ENCODE results near the gene HMGCLL1.

DNA sequence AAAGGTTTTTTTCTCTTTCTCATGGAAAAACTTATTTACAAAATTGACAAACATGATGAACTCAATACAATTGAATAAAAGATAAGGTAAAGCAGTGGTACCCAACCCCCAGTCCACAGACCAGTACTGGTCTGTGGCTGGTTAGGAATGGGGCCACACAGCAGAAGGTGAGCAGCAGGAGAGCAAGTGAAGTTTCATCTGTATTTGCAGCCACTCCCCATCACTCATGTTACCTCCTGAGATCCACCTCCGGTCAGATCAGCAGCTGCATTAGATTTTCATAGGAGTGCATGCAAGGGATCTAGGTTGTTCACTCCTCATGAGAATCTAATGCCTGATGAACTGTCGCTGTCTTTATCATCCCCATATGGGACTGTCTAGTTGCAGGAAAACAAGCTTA lies 47.5 kb downstream of the HMGCLL1 start:
- TF ChIP-seq CTCF (IDR thresholded peaks at IDR 0.05; ENCODE audit: poor library complexity) (no peak), EZH2 (IDR thresholded peaks at IDR 0.05; ENCODE audit: borderline replicate concordance) (no peak), EZH2phosphoT487 (IDR thresholded peaks at IDR 0.05; ENCODE audit: low read depth, severe bottlenecking, unreplicated experiment) (no peak)
